Lung (tissue), 12 donors: ENCODE results near the gene PTPRN2. TPM values are rescaled to one million over a fixed set of nuclear protein-coding genes. Genes with fewer than 3 reads are reported as not detected.

Source experiments
- ATAC-seq: fragments of 200-7000 bp; cut with Tn5 transposase; one replicate; pipeline ENCODE4 v1.9.1; 2020; ENCODE audit warnings: moderate number of reproducible peaks; ENCODE audit not compliant: insufficient read depth, low FRiP score
- DNase-seq, 3 donors: peaks; one replicate each; pipeline ENCODE4 v3.0.0-alpha.2; 2013 to 2017
- H3K27ac ChIP-seq, 2 donors: one replicate each; pipeline ENCODE4 v1.5.1; 2013; ENCODE audit warnings: mild to moderate bottlenecking in 2 of 2, moderate library complexity in 2 of 2, control low read depth in 1 of 2, inconsistent platforms in 1 of 2, low read depth in 1 of 2, low read length in 1 of 2
- H3K27me3 ChIP-seq, 3 donors: one replicate each; pipeline ENCODE4 v1.5.1; 2013; ENCODE audit warnings: low read length in 2 of 3; ENCODE audit not compliant: control insufficient read depth in 3 of 3, insufficient read depth in 3 of 3
- H3K36me3 ChIP-seq, 4 donors: one replicate each; pipeline ENCODE4 v1.5.1; 2013; ENCODE audit warnings: low read length in 4 of 4, mild to moderate bottlenecking in 1 of 4, moderate library complexity in 1 of 4; ENCODE audit not compliant: control insufficient read depth in 4 of 4, insufficient read depth in 4 of 4
- H3K4me1 ChIP-seq, 5 donors: one replicate each; pipeline ENCODE4 v1.5.1; 2013; ENCODE audit warnings: low read length in 5 of 5, mild to moderate bottlenecking in 2 of 5, moderate library complexity in 1 of 5; ENCODE audit not compliant: control insufficient read depth in 5 of 5, insufficient read depth in 5 of 5
- H3K4me3 ChIP-seq: one replicate; pipeline ENCODE4 v1.5.1; 2013; ENCODE audit warnings: mild to moderate bottlenecking, control low read depth, moderate library complexity
- H3K9ac ChIP-seq, 2 donors: one replicate each; pipeline ENCODE4 v1.5.1; 2013; ENCODE audit warnings: low read length in 2 of 2, control low read depth in 1 of 2; ENCODE audit not compliant: insufficient read depth in 1 of 2
- H3K9me3 ChIP-seq, 4 donors: one replicate each; pipeline ENCODE4 v1.5.1; 2013; ENCODE audit warnings: low read length in 3 of 4, mild to moderate bottlenecking in 1 of 4, moderate library complexity in 1 of 4; ENCODE audit not compliant: control insufficient read depth in 4 of 4, insufficient read depth in 3 of 4
- CTCF ChIP-seq: IDR thresholded peaks from 2 replicates; pipeline ENCODE4 v1.5.1; 2012; ENCODE audit warnings: mild to moderate bottlenecking; ENCODE audit errors: control extremely low read depth, extremely low read depth
- WGBS, 2 donors: extraction: QIAGEN DNeasy Blood & Tissue Kit; methylation state at CpG; one replicate each; pipeline ENCODE4 v1.1.7; 2013; 5-methylcytosine and 5-hydroxymethylcytosine counted together
- polyA plus RNA-seq, 2 donors: library from polyadenylated mRNA; stranded (reverse); fragments of 200-250 nt; gene quantifications; one replicate each; pipeline ENCODE4 v1.2.1, GENCODE V29; 2013
- total RNA-seq, 2 donors: library from RNA; depleted of rRNA in 1 of 2; stranded (reverse); fragments of >200 nt in 1 of 2; gene quantifications; one replicate each; pipeline ENCODE4 v1.2.1, GENCODE V29; 2014 to 2021
- donor health status: control.
- donor health status: control.
- donor health status: Bipolar disorder and iron deficiency.
- donor health status: healthy.
- donor health status: DM: yes; HTN: yes; CAD: no.

Gene PTPRN2
- total and polyA plus RNA-seq, 4 donors: 2.1 to 7.4 (median 4.4) TPM

DNA sequence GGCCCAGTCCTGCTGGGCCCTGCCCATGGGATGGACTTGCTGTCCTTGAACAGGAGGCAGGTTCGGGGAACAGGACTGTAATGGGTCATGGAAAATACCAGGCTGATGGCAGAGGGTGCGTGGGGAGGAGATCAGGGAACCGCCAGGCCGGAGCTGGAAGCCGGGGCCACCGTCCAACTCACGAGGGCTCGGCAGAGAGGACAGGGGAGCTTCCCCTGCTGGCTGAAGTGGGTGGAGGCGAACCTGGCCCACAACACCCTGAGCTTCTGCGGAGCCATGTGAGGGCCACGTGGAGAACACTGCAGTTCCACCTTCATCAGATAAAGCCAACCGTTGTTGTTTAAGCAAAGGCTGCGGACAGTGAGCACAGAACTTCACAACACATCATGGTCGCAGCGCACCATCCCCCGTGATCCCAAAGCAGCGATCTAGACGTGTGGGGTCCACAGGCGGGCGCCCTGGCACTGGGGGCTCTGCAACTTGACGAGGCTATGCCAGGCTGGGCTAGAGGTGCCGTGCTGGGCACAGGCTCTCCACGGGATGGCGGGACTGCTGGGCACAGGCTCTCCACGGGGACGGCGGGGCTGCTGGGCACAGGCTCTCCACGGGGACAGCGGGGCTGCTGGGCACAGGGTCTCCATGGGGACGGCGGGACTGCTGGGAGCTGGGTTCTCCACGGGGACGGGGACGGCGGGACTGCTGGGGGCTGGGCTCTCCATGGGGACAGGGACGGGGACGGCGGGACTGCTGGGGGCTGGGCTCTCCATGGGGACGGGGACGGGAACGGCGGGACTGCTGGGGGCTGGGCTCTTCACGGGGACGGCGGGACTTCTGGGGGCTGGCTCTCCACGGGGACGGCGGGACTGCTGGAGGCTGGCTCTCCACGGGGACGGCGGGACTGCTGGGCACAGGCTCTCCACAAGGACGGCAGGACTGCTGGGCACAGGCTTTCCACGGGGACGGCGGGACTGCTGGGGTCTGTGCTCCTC, 777.5 kb downstream of the PTPRN2 start:
- DNase-seq: no peak
- ATAC-seq: no peak
- Histone ChIP-seq H3K9me3 (peaks cover 0 to 12% (median 0%) of the 10 kb centered on the region in 4 donors), H3K9ac (no peak overlapping the region), H3K4me1 (no peaks in the 10 kb centered on the region), H3K27me3 (no peaks in the 10 kb centered on the region), H3K27ac (no peak overlapping the region), H3K4me3 (no peak overlapping the region), H3K36me3 (no peaks in the 10 kb centered on the region)
- no peak for TF ChIP-seq CTCF
- WGBS, 2 donors: 96 to 97% methylated on average over 54 to 55 of the region's 55 CpGs

DNA sequence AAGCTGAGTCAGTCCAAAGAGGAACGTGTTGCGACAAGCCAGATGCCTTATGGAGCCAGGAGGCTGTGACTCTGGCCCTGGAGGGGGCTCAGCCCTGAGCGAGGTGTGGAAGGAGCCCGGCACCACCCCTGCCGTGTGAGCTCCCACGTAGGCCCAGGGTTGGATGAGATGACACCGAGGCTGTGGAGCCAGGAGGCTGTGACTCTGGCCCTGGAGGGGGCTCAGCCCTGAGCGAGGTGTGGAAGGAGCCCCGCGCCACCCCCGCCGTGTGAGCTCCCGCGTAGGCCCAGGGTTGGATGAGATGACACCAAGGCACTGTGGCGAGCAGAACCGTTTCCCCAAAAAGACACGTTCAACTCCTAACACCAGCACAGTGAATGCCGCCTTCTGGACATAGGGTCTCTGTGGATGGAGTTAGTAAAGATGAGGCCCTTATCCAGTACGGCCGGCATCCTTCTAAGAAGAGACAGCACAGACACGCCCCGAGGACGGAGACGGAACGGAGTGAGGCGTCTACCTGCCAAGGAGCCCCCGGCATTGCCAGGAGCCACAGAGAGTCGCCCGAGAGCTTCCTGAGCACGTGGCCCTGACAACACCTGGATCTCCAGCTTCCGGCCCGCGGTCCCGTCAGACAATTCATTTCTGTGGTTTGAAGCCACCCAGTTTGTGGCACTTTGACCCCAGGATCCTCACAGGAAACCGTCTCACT, 778.3 kb downstream of the PTPRN2 start:
- TF ChIP-seq CTCF: no peak
- H3K4me3 ChIP-seq: no peak overlapping the region
- no peaks in the 10 kb centered on the region for H3K27me3 ChIP-seq
- ATAC-seq: no peak
- 94 to 96% methylated on average over 35 of the region's 35 CpGs for WGBS, 2 donors
- H3K9ac ChIP-seq: no peak overlapping the region
- H3K9me3 ChIP-seq: peaks cover 0 to 12% (median 0%) of the 10 kb centered on the region in 4 donors
- H3K4me1 ChIP-seq: no peaks in the 10 kb centered on the region
- no peaks in the 10 kb centered on the region for H3K36me3 ChIP-seq
- H3K27ac ChIP-seq: no peak overlapping the region
- DNase-seq: no peak

GRCh38 chr7:157808042-157808441, 779.6 kb downstream of the PTPRN2 start:
- ATAC-seq: no peak
- Histone ChIP-seq H3K9me3 (peaks cover 0 to 12% (median 1%) of the 10 kb centered on the region in 4 donors), H3K36me3 (no peaks in the 10 kb centered on the region), H3K4me3 (no peak overlapping the region), H3K27ac (no peak overlapping the region), H3K9ac (no peak overlapping the region), H3K4me1 (no peaks in the 10 kb centered on the region), H3K27me3 (no peaks in the 10 kb centered on the region)
- TF ChIP-seq CTCF: no peak
- DNase-seq: no peak
- 92 to 96% methylated on average over 9 of the region's 9 CpGs for WGBS, 2 donors
